ENCODE results near the gene CRISP1. TPM values are rescaled to one million over a fixed set of nuclear protein-coding genes. Genes with fewer than 3 reads are reported as not detected.

CRISP1 gene
- total and polyA plus RNA-seq, 9 of the 15 experiments (the other 6 are each of a cell fraction or from before 2014, with no cell fraction given): not detected

GRCh38 chr6:49849213-49849907 is 17.0 kb downstream of the CRISP1 start (continued):
- TF ChIP-seq NKRF (IDR thresholded peaks at IDR 0.05; ENCODE audit: borderline replicate concordance): no peak
- no peak for TF ChIP-seq ZNF282 (CRISPR knock-in tag; IDR thresholded peaks at IDR 0.05)
- TF ChIP-seq IRF2 (CRISPR knock-in tag; IDR thresholded peaks at IDR 0.05): no peak
- no peak for TF ChIP-seq E2F4 (CRISPR knock-in tag; IDR thresholded peaks at IDR 0.05; ENCODE audit: low read depth)
- TF ChIP-seq HOXB6 (CRISPR knock-in tag; IDR thresholded peaks at IDR 0.05; ENCODE audit: borderline replicate concordance): no peak
- TF ChIP-seq SP2 (IDR thresholded peaks at IDR 0.05; ENCODE audit: extremely low read depth, low read depth, low read length, poor library complexity, severe bottlenecking): no peak
- peak; percentile 50 to 82 (median 57); a peak in 4 of 6 replicates for TF ChIP-seq CTCF (IDR thresholded peaks at IDR 0.05 in 2 of 3, conservative IDR thresholded peaks at IDR 0.05 in 1 of 3; ENCODE audit: insufficient read depth in 2 of 3, low read depth in 1 of 3, low read length in 3 of 3)
- TF ChIP-seq ZBTB8A (IDR thresholded peaks at IDR 0.05; ENCODE audit: partially characterized antibody): no peak
- TF ChIP-seq SPI1 (IDR thresholded peaks at IDR 0.05; ENCODE audit: borderline replicate concordance, low read depth, low read length): no peak
- TF ChIP-seq ZKSCAN3 (CRISPR knock-in tag; IDR thresholded peaks at IDR 0.05): no peak
- TF ChIP-seq, protein P1, sequence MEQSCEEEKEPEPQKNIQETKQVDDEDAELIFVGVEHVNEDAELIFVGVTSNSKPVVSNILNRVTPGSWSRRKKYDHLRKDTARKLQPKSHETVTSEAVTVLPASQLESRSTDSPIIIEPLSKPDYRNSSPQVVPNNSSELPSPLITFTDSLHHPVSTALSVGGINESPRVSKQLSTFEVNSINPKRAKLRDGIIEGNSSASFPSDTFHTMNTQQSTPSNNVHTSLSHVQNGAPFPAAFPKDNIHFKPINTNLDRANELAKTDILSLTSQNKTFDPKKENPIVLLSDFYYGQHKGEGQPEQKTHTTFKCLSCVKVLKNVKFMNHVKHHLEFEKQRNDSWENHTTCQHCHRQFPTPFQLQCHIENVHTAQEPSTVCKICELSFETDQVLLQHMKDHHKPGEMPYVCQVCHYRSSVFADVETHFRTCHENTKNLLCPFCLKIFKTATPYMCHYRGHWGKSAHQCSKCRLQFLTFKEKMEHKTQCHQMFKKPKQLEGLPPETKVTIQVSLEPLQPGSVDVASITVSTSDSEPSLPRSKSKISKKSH (CRISPR knock-in tag; IDR thresholded peaks at IDR 0.05): no peak
- TF ChIP-seq ZNF707 (CRISPR knock-in tag; conservative IDR thresholded peaks at IDR 0.05): no peak
- no peak for TF ChIP-seq HMGN3 (IDR thresholded peaks at IDR 0.05; ENCODE audit: borderline replicate concordance, extremely low read depth, insufficient read length, low read depth, low read length)
- no peak for TF ChIP-seq MYBL2 (IDR thresholded peaks at IDR 0.05; ENCODE audit: low read depth)
- no peak for TF ChIP-seq MYBL2 (CRISPR knock-in tag; IDR thresholded peaks at IDR 0.05; ENCODE audit: borderline replicate concordance)
- no peak for TF ChIP-seq KLF10 (CRISPR knock-in tag; IDR thresholded peaks at IDR 0.05)
- TF ChIP-seq TRIM24 (IDR thresholded peaks at IDR 0.05): no peak; a peak in 2 of 4 replicates
- TF ChIP-seq ZBED1 (IDR thresholded peaks at IDR 0.05): no peak
- TF ChIP-seq ZNF134 (CRISPR knock-in tag; conservative IDR thresholded peaks at IDR 0.05): no peak
- no peak for TF ChIP-seq HNRNPK (IDR thresholded peaks at IDR 0.05; ENCODE audit: low read depth, low read length, poor library complexity, severe bottlenecking)
- no peak for TF ChIP-seq RFX5 (IDR thresholded peaks at IDR 0.05; ENCODE audit: low read depth, low read length)

All from K562 (cell line).